Activated CD4-positive, alpha-beta T cell treated with anti-CD3 and anti-CD28 coated beads, Interleukin-2, Interleukin-6, amounts not matched to agents 100 ng/mL and 50 ng/mL, durations not matched to agents 16 hours and 8 hours (primary cell): ENCODE data around the gene ZNF791.
A peak's percentile ranks its signal among the peaks of the same experiment; 100 is the strongest.
"Not testable (repeated sequence)": the region's sequence is repeated elsewhere in the genome, so short reads cannot be mapped to it uniquely, and the experiment has no call there.

ENCODE experiments used
- DNase-seq: peaks from one replicate; pipeline ENCODE4 v3.0.0-alpha.2; 2020

The ZNF791 gene

DNA sequence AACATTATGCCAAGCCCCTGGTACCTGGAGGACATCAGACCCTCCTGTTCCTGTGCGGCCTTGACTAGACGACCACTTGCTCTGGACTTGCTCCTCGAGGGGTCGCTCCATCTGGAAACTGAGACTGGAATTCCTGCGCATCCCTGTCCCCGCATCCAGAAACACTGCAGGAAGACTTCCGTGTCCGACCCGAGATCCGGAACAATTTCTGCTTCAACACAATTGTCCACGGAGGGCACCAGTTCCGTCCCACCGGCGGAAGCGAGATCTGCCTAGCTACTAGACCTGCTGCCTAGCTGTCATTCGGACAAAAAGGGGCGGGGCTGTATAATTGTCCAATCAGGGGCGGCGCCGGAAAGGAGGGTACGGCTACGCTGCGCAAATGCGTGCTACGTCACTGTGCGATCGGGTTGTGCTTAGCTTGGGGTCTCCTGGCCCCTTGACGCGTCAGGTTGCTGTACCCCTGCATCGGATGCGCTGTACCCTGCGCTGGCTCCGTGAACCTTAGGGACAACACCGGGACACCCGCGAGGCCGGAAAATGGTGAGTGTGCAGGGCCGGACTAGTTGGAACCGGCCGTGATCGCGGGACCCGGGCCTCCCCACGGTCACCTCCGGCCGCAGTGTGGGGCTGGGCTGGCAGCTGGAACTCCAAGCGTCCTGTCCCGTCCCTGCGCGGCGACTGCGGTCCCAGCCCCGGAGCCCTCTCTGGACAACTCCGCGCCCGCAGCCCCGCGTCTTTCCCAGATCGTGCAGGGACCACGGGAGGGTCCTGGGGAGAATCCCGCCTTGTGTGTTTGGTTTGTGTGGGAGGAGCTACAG is at the start of gene ZNF791, which contains the start of gene ZNF490:
Gene ZNF791 (plus strand): TSS at position 381 of the 821 bp plus-strand sequence. CDS start 160 bp downstream, at position 541.
Gene ZNF490 (minus strand): TSS at position 274 of the 821 bp plus-strand sequence. CDS start 133 bp downstream, at position 141.
- peak; percentile 99 for DNase-seq

DNA sequence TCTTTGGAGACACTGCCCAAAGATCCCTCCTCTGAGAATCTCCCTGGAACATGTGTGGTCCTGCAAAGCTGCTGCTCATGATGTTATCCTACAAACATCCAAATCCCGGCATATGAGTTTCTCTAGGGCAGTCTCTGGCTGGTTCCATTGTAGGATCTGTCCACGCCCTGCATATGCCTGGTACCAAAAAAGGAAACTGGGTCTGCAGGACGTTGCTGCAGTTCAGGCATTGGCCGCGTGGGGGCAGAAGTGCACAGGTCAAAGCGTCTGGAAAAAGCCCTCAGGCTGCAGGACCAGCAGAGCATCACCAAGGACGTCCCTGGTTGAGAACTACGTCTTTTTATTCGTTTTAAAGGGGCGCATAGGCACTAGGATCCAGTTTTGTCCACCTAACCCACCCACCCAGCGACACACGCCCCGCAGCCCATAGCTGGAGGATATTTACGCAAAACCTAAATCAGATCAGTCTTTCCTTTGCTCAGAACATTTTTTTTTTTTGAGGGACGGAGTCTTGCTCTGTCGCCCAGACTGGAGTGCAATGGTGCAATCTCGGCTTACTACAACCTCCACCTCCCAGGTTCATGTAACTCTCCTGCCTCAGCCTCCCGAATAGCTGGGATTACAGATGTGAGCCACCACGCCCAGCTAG is 46.6 kb upstream of the ZNF791 start:
- DNase-seq = peak; percentile 93

DNA sequence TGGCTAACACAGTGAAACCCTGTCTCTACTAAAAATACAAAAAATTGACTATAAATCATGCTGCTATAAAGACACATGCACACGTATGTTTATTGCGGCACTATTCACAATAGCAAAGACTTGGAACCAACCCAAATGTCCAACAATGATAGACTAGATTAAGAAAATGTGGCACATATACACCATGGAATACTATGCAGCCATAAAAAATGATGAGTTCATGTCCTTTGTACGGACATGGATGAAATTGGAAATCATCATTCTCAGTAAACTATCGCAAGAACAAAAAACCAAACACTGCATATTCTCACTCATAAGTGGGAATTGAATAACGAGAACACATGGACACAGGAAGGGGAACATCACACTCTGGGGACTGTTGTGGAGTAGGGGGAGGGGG is 44.3 kb upstream of the ZNF791 start:
- DNase-seq = not testable (repeated sequence)

DNA sequence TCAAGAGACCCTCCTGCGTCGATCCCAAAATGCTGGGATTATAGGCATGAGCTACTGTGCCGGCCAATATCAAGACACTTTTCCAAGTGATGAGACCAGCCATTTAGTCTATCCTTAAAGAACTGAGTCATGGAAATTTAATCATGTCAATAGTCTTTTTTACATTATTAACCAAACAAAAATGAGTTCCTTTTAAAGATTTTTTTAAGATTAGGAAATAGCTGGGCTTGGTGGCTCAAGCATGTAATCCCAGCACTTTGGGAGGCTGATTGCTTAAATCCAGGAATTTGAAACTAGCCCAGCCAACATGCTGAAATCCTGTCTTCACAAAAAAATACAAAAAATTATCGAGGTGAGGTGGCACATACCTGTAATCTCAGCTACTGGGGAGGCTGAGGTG is 42.8 kb upstream of the ZNF791 start:
- no peak for DNase-seq

GRCh38 chr19:12574036-12574435 is 36.7 kb upstream of the ZNF791 start:
- no peak for DNase-seq

GRCh38 chr19:12578641-12579040 is 32.1 kb upstream of the ZNF791 start:
- no peak for DNase-seq

DNA sequence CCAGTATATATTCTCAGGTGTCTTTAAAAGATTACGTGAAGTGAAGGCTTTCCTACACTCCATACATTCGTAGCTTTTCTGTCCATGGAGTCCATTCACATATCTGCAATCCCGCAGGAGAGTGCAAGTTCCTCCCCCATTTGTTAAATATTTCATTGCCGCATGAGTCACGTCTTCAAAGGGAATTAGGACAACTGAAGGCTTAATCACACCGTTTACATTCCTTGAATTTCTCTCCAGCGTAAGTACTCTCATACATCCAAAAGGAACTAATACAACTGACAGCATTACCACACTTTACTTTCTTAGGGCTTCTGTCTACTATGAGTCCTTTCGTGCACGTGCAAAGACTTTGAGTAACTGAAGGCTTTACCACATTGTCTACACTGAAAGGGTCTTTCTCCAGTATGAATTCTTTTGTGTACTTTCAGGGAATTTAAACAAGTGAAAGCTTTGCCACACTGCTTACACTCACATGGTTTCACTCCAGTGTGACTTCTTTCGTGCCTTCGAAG is 30.5 kb upstream of the ZNF791 start:
- no peak for DNase-seq

GRCh38 chr19:12581100-12581499 is 29.6 kb upstream of the ZNF791 start:
- no peak for DNase-seq

DNA sequence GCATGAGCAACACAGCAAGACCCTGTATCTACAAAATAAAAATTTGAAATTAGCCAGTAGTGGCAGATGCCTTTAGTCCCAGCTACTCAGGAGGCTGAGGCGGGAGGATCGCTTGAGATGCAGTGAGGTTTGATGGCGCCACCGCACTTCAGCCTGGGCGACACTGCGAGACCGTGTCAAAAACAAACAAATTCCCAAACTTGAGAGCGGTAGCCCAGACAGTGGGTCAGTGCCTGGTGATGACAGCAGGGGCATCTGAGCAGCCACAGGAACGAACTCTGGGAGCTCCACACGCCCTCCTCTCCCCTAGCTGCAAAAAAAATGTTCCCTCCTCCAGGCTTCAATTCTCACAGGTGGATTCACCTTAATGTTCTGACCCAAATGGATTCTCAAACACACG is 14.2 kb upstream of the ZNF791 start:
- no peak for DNase-seq

- DNase-seq = no peak
Observed at GRCh38 chr19:12596927-12597548, 13.7 kb upstream of the ZNF791 start.

- no peak for DNase-seq
Observed at GRCh38 chr19:12597594-12597993, 13.1 kb upstream of the ZNF791 start.

DNA sequence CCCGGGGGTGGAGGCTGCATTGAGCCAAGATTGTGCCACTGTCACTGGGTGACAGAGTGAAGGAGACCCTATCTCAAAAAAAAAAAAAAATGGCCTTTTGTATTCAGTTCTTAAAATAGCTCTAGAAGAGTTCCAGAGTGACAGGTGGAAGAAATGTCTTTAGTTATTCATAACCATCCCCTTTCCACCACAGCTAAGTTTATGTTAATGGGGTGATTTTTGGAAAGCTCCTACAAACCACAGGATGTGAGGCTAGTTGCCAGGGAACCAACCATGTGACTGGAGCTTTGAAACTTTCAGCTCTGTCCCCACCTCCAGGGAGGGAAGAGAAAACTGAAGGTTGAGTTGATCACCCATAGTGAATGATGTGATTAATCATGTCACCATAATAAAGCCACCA is 7.0 kb upstream of the ZNF791 start:
- DNase-seq = peak; percentile 45

DNA sequence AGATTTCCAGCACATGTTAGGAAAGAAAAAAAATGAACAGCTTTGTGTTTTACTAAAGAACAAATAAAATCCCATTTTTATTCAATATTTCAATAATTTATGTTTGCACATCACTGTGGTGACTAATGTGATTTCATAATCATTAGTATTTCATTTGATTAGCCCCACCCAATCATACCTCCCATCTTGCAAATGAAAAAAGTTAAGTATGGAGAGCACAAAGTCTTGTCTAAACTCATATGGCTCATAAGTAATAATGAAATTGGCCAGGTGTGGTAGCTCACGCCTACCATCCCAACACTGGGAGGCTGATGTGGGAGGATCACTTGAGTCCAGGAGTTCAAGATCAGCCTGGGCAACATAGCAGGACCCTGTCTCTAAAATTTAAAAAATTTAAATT is 3.9 kb upstream of the ZNF791 start:
- DNase-seq = no peak

- DNase-seq = no peak
Observed at GRCh38 chr19:12607631-12608030, 3.1 kb upstream of the ZNF791 start.

GRCh38 chr19:12611361-12611699 is 610 bp downstream of the ZNF791 start:
- DNase-seq = no peak

GRCh38 chr19:12617646-12618045 is 6.9 kb downstream of the ZNF791 start:
- DNase-seq = no peak

- DNase-seq = not testable (repeated sequence)
Observed at GRCh38 chr19:12621253-12622024, 10.7 kb downstream of the ZNF791 start.

DNA sequence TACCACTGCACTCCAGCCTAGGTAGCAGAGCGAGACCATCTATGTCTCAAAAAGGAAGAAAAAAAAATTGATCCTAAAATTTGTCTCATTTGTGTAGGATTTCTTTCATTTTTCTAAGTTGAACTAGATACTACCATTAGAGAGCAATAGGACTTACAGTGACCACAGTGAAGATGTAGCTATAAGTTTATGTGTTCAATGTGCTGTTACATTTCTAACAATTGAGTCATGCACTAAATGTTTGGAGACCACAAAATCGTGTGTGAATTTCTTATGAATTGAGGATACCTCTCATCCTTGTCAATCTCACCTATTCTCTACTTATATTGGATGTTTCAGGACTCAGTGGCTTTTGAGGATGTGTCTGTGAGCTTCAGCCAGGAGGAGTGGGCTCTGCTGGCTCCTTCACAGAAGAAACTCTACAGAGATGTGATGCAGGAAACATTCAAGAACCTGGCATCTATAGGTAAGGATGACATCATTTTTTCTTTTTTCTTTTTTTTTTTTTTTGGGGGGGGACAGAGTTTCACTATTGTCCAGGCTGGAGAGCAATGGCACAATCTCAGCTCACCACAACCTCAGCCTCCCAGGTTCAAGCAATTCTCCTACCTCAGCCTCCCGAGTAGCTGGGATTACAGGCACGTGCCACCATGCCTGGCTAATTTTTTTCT is 12.8 kb downstream of the ZNF791 start:
- no peak for DNase-seq

DNA sequence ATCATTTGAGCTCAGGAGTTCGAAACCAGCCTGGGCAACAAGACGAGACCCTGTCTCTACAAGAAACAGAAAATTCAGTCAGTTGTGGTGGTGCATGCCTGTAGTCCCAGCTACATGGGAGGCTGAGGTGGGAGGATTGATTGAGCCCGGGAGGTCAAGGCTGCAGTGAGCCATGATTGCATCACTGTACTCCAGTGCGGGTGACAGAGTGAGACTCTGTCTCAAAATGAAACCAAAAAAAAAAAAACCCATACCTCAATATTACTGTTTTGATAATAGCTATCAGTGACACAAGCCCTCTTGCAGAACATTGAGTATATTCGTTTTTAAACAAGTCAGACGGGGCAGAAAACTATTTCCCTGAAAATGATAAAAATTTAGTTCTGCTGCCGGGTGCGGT is 16.2 kb downstream of the ZNF791 start:
- DNase-seq = no peak

DNA sequence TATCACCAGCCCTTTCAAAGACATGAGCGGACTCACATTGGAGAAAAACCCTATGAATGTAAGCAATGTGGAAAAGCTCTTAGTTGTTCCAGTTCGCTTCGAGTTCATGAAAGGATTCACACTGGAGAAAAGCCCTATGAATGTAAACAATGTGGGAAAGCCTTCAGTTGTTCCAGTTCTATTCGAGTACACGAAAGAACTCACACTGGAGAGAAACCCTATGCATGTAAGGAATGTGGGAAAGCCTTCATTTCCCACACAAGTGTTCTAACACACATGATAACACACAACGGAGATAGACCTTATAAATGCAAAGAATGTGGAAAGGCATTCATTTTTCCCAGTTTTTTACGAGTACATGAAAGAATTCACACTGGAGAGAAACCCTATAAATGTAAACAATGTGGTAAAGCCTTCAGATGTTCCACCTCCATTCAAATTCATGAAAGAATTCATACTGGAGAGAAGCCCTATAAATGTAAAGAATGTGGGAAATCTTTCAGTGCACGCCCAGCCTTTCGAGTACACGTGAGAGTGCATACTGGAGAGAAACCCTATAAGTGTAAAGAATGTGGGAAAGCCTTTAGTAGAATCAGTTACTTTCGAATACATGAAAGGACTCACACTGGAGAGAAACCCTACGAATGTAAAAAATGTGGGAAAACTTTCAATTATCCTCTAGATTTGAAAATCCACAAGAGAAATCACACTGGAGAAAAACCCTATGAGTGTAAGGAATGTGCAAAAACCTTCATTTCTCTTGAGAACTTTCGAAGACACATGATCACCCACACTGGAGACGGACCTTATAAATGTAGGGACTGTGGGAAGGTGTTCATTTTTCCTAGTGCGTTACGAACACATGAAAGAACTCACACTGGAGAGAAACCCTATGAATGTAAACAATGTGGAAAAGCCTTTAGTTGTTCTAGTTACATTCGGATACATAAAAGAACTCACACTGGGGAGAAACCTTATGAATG is 17.6 kb downstream of the ZNF791 start:
- no peak for DNase-seq

- no peak for DNase-seq
Observed at GRCh38 chr19:12629215-12629614, 18.5 kb downstream of the ZNF791 start.
